GM10248 (cell line): ENCODE measurements around the gene CCL7.

Source experiments
- CTCF ChIA-PET: fragments of 300-600 bp; sonication (Branson Sonifier 250); formaldehyde crosslinking; extraction: SDS; loops from one replicate; lab custom pipeline; 2021; ENCODE audit warnings: antibody characterized with exemption; lab: Yijun Ruan, JAX
- POLR2A ChIA-PET: fragments of 350-650 bp; sonication (Branson Sonifier 250); formaldehyde crosslinking; extraction: SDS; loops from one replicate; lab custom pipeline; 2020; ENCODE audit warnings: antibody characterized with exemption; lab: Yijun Ruan, JAX
- DNase-seq: peaks from one replicate; pipeline ENCODE4 v3.0.0; 2012; ENCODE audit errors: extremely low spot score
- TF ChIP-seq, protein P1 (sequence below): IDR thresholded peaks from 2 replicates; pipeline ENCODE4 v1.5.1; 2012; ENCODE audit warnings: mild to moderate bottlenecking, low read depth; ENCODE audit errors: extremely low read depth, missing control alignments, control extremely low read depth

The CCL7 gene

DNA sequence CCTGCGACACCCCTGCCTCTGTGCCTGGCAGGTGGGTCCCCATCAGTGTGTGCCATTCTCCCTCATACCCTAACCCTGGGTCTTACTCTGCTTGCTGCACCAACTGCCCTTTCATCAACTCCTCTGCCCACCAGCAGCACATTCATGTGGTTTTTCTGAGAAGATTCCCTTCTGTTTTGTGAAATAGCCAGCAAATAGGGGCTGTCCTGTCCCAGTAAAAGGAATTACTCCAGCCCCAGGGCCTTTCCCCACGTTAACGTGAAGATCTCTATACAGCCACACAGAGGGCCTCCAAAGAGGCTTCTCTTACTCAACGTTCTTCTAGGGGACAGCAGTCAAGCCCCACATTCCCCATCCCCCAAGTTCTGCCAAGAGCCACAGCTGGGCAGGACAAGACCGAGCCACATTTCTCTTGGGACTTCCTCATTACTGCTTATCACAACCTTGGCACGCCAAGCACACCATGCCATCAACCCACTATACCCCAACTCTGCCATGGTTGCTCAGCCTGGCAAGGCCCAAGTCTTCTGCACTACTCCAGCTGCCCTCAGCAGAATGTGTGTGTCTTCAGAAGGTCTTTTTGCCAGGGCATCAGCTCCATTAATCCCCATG is 33.6 kb upstream of the CCL7 start:
- DNase-seq = no peak
- TF ChIP-seq, protein P1, sequence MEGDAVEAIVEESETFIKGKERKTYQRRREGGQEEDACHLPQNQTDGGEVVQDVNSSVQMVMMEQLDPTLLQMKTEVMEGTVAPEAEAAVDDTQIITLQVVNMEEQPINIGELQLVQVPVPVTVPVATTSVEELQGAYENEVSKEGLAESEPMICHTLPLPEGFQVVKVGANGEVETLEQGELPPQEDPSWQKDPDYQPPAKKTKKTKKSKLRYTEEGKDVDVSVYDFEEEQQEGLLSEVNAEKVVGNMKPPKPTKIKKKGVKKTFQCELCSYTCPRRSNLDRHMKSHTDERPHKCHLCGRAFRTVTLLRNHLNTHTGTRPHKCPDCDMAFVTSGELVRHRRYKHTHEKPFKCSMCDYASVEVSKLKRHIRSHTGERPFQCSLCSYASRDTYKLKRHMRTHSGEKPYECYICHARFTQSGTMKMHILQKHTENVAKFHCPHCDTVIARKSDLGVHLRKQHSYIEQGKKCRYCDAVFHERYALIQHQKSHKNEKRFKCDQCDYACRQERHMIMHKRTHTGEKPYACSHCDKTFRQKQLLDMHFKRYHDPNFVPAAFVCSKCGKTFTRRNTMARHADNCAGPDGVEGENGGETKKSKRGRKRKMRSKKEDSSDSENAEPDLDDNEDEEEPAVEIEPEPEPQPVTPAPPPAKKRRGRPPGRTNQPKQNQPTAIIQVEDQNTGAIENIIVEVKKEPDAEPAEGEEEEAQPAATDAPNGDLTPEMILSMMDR = no peak
- ChIA-PET POLR2A (no interaction called here), CTCF (interaction anchor here (1.0 to 2.1 kb wide), 4 partner anchors 21 to 125 kb away, joined by 3 to 12 read pairs (median 6); no protein-coding TSS in a partner anchor)

DNA sequence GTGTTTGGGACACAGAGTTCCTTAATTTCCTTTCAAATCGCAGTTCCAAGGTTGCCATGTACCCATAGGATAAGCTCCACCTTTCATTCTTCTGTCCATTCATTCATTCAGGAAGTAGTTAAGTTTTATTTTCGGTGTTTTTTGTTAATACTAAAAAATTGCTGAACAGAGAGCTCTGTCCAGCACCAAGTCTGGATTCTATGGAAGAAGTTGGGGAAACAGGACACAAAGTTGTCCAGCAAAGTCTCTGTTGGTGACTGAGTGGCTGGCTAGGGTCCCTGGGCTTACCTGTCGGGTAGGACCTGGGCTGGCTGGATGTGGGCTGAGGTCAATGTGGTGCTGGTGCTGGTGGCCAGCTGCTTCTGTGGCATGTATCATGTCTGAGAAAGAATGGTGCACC is 32.6 kb upstream of the CCL7 start:
- DNase-seq = no peak
- TF ChIP-seq, protein P1 = no peak
- ChIA-PET CTCF (interaction anchor here (0.9 to 2.1 kb wide), 2 partner anchors 37 to 124 kb away, joined by 3 to 7 read pairs; no protein-coding TSS in a partner anchor), POLR2A (no interaction called here)

DNA sequence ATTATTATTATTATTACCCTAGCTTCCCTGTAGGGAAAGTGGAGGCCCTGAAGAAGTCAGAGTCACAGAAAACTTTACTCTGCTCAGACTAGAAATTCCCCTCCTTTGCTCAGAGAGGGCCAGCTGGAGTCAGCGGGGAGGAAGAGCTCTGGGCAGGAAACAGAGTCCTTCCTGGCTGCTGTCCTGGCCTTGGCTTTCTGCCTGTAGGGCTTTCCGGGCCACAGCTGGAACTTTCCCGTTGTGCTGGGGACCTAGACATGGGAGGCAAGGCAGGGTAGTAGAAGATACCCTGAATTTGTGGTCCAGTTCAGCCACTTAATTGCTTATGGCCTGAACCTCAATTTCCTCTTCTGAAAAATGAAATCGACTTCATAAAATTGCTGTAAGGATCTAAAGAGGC is 29.0 kb upstream of the CCL7 start:
- DNase-seq = no peak
- ChIA-PET CTCF (interaction anchor here (1.4 to 1.5 kb wide), 2 partner anchors 11 to 51 kb away, joined by 3 to 5 read pairs; no protein-coding TSS in a partner anchor), POLR2A (no interaction called here)
- TF ChIP-seq, protein P1 = no peak

DNA sequence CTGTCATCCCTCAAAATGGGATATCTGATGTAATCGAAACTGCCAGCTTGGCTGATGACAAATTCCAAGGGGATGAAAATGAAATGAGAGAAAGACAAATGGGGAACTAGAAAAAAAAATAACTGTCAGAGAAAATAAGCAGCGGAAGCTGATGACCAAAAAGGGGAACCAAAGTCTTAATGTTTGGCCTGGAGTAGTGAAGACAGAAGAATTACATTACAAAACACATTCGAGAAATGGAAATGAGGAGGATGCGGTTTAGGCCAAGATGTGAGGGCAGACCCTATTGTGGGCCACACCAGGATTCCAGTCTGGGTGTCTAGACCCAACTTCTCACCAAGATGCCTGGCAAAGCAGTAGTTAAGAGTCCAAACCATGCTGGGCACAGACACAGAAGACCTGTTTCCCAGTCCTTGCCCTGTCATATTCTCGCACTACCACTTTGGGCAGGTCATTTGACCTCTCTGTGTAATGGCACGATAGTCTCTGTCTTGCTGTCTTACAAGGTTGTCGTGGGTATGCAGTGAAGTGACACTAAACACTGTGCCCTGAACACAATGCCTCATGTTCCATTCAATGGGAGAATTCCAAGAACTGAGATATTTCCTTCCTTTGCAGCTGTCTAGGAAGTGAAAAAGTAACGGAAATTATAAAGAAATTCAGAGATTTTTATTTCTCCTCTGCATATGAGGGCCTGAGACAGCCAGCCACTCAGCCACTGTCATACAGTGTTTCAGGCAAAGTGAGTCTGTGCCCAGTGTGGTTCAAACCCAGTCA is 27.2 kb upstream of the CCL7 start:
- DNase-seq = no peak
- TF ChIP-seq, protein P1 = no peak
- ChIA-PET POLR2A (no interaction called here), CTCF (interaction anchor here (0.9 to 2.4 kb wide), 4 partner anchors 42 to 118 kb away, joined by 3 to 6 read pairs (median 3); no protein-coding TSS in a partner anchor)

- TF ChIP-seq, protein P1 = no peak
- POLR2A ChIA-PET = no interaction called here
- no peak for DNase-seq
- CTCF ChIA-PET = interaction anchor here (0.9 to 2.4 kb wide), 2 partner anchors 43 to 118 kb away, joined by 3 to 6 read pairs; no protein-coding TSS in a partner anchor
These were observed 26.4 kb upstream of the CCL7 start for GRCh38 chr17:34243364-34244320.
